HepG2 (cell line): ENCODE measurements around the gene CHTF18. TPM values are rescaled to one million over a fixed set of nuclear protein-coding genes. Genes with fewer than 3 reads are reported as not detected.

Source experiments
- CC2D1A ChIP-seq: sonication (generic); formaldehyde crosslinking; IDR thresholded peaks from 2 replicates; pipeline ENCODE4 v1.8.1; 2023; ENCODE audit warnings: mild to moderate bottlenecking, missing genetic modification reagents
- XBP1 ChIP-seq: sonication (generic); formaldehyde crosslinking; IDR thresholded peaks from 2 replicates; pipeline ENCODE4 v1.5.0; 2020; ENCODE audit warnings: missing genetic modification reagents
- ZNF607 ChIP-seq: sonication (generic); formaldehyde crosslinking; IDR thresholded peaks from 2 replicates; pipeline ENCODE4 v1.5.1; 2020; ENCODE audit warnings: missing genetic modification reagents, mild to moderate bottlenecking, borderline replicate concordance
- ZNF879 ChIP-seq: sonication (generic); formaldehyde crosslinking; IDR thresholded peaks from 2 replicates; pipeline ENCODE4 v1.8.1; 2023; ENCODE audit warnings: missing genetic modification reagents
- polyA plus RNA-seq, 8 experiments: library from polyadenylated mRNA; depleted of rRNA in 3 of 8; stranded (reverse) in 7 of 8; unstranded in 1 of 8; fragments of >200 nt; fragmentation: Illumina TruSeq in 4 of 8; extraction: Trizol in 4 of 8; gene quantifications; 2 replicates each; pipeline versions ENCODE4 v1.2.1 to v1.2.3, GENCODE V29; 2011 to 2016; ENCODE audit warnings: low read depth in 4 of 8, missing spikeins in 1 of 8, mixed read lengths in 1 of 8; ENCODE audit not compliant: insufficient read depth in 1 of 8
- total RNA-seq, 5 experiments: library from RNA; depleted of rRNA; stranded (reverse); fragments of >200 nt; fragmentation: Illumina TruSeq; extraction: Trizol; gene quantifications; 2 replicates each; pipeline ENCODE4 v1.2.3, GENCODE V29; 2016; ENCODE audit warnings: low read depth in 1 of 5
- TF ChIP-seq, protein P1 (sequence below): sonication (generic); formaldehyde crosslinking; IDR thresholded peaks from 2 replicates; pipeline ENCODE4 v1.4.0; 2020; ENCODE audit warnings: missing genetic modification reagents, borderline replicate concordance
- TF ChIP-seq, protein P2 (sequence below): sonication (generic); formaldehyde crosslinking; IDR thresholded peaks from 2 replicates; pipeline ENCODE4 v1.4.0; 2020; ENCODE audit warnings: missing genetic modification reagents, borderline replicate concordance

Gene CHTF18
- total and polyA plus RNA-seq, 2 of the 13 experiments (the other 11 are each of a cell fraction or from before 2014, with no cell fraction given), result 8.6 to 22.9 TPM

DNA sequence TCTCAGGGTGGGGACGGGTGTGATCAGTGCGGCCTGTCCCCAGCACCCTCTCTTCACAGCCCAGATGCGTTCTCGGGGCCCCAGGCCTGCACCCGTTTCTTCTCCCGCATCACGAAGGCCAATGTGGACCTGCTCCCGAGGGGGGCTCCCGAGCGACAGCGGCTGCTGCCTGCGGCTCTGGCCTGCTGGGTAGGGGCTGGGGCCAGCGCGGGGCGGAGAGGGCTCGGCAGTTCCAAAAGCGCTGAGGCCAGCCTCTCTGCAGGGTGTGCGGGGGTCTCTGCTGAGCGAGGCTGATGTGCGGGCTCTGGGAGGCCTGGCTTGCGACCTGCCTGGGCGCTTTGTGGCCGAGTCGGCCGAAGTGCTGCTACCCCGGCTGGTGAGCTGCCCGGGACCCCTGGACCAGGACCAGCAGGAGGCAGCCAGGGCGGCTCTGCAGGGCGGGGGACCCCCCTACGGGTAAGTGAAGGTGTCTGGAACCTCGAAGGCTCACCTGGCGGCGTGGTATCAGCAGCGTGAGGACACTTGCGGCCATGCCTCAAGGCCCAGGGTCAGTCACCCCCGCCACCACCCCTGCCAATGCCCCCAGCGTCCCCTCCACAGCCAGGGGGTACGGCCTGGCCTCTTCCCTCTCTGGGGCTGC is 23.5 kb upstream of the CHTF18 start (continued):
- TF ChIP-seq, protein P1, sequence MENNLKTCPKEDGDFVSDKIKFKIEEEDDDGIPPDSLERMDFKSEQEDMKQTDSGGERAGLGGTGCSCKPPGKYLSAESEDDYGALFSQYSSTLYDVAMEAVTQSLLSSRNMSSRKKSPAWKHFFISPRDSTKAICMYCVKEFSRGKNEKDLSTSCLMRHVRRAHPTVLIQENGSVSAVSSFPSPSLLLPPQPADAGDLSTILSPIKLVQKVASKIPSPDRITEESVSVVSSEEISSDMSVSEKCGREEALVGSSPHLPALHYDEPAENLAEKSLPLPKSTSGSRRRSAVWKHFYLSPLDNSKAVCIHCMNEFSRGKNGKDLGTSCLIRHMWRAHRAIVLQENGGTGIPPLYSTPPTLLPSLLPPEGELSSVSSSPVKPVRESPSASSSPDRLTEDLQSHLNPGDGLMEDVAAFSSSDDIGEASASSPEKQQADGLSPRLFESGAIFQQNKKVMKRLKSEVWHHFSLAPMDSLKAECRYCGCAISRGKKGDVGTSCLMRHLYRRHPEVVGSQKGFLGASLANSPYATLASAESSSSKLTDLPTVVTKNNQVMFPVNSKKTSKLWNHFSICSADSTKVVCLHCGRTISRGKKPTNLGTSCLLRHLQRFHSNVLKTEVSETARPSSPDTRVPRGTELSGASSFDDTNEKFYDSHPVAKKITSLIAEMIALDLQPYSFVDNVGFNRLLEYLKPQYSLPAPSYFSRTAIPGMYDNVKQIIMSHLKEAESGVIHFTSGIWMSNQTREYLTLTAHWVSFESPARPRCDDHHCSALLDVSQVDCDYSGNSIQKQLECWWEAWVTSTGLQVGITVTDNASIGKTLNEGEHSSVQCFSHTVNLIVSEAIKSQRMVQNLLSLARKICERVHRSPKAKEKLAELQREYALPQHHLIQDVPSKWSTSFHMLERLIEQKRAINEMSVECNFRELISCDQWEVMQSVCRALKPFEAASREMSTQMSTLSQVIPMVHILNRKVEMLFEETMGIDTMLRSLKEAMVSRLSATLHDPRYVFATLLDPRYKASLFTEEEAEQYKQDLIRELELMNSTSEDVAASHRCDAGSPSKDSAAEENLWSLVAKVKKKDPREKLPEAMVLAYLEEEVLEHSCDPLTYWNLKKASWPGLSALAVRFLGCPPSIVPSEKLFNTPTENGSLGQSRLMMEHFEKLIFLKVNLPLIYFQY, result no peak
- TF ChIP-seq, protein P2, sequence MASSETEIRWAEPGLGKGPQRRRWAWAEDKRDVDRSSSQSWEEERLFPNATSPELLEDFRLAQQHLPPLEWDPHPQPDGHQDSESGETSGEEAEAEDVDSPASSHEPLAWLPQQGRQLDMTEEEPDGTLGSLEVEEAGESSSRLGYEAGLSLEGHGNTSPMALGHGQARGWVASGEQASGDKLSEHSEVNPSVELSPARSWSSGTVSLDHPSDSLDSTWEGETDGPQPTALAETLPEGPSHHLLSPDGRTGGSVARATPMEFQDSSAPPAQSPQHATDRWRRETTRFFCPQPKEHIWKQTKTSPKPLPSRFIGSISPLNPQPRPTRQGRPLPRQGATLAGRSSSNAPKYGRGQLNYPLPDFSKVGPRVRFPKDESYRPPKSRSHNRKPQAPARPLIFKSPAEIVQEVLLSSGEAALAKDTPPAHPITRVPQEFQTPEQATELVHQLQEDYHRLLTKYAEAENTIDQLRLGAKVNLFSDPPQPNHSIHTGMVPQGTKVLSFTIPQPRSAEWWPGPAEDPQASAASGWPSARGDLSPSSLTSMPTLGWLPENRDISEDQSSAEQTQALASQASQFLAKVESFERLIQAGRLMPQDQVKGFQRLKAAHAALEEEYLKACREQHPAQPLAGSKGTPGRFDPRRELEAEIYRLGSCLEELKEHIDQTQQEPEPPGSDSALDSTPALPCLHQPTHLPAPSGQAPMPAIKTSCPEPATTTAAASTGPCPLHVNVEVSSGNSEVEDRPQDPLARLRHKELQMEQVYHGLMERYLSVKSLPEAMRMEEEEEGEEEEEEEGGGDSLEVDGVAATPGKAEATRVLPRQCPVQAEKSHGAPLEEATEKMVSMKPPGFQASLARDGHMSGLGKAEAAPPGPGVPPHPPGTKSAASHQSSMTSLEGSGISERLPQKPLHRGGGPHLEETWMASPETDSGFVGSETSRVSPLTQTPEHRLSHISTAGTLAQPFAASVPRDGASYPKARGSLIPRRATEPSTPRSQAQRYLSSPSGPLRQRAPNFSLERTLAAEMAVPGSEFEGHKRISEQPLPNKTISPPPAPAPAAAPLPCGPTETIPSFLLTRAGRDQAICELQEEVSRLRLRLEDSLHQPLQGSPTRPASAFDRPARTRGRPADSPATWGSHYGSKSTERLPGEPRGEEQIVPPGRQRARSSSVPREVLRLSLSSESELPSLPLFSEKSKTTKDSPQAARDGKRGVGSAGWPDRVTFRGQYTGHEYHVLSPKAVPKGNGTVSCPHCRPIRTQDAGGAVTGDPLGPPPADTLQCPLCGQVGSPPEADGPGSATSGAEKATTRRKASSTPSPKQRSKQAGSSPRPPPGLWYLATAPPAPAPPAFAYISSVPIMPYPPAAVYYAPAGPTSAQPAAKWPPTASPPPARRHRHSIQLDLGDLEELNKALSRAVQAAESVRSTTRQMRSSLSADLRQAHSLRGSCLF (CRISPR knock-in tag), result no peak
- TF ChIP-seq ZNF879 (CRISPR knock-in tag), result no peak
- TF ChIP-seq CC2D1A (CRISPR knock-in tag), result no peak
- no peak for TF ChIP-seq ZNF607 (CRISPR knock-in tag)
- TF ChIP-seq XBP1 (CRISPR knock-in tag), result no peak
